Endothelial cell of umbilical vein (primary cell): ENCODE measurements around the gene CENPP. TPM values are rescaled to one million over a fixed set of nuclear protein-coding genes. Genes with fewer than 3 reads are reported as not detected.

Experiments used
- BruUV-seq: library from RNA; stranded (reverse); fragments of 400-500 nt; replicated peaks from 2 replicates; lab custom pipeline; 2021; lab: Mats Ljungman, UMichigan
- CTCF ChIA-PET: fragments of 300-600, 350-600 bp; sonication (Branson Sonifier 250); formaldehyde crosslinking; loops from one replicate; lab custom pipeline; 2021; ENCODE audit warnings: antibody characterized with exemption, inconsistent platforms; lab: Charles Lee
- POLR2A ChIA-PET: fragments of 300-600, 350-600 bp; sonication (Branson Sonifier 250); formaldehyde crosslinking; loops from one replicate; lab custom pipeline; 2021; ENCODE audit warnings: antibody characterized with exemption, inconsistent platforms; lab: Charles Lee
- DNase-seq: peaks from one replicate; pipeline ENCODE4 v3.0.0-alpha.2; 2011; ENCODE audit warnings: low read depth, low spot score
- FAIRE-seq: peaks from 2 replicates; lab custom pipeline; 2011; peaks lifted over from hg19 to GRCh38; lab: Jason Lieb, UNC
- H2AFZ ChIP-seq: 2 replicates; pipeline ENCODE4 v1.6.0; 2012; ENCODE audit warnings: low read depth, low read length, control low read depth, inconsistent platforms
- H3K27ac ChIP-seq: 2 replicates; pipeline ENCODE4 v1.5.1; 2011; ENCODE audit warnings: low read depth, mild to moderate bottlenecking, control low read depth, low read length, moderate library complexity; ENCODE audit not compliant: insufficient read depth
- H3K27me3 ChIP-seq, 2 experiments: 2 replicates each; pipeline versions ENCODE4 v1.6.0 to v1.6.1; 2011; ENCODE audit warnings: low read length in 2 of 2, mixed read lengths in 1 of 2; ENCODE audit not compliant: control insufficient read depth in 2 of 2, insufficient read depth in 2 of 2
- H3K36me3 ChIP-seq, 2 experiments: 2 replicates in 1 of 2; 3 replicates in 1 of 2; pipeline ENCODE4 v1.5.1; 2011; ENCODE audit warnings: low read length in 2 of 2, mild to moderate bottlenecking in 1 of 2, moderate library complexity in 1 of 2; ENCODE audit not compliant: control insufficient read depth in 2 of 2, insufficient read depth in 2 of 2; ENCODE audit errors: extremely low read depth in 1 of 2
- H3K4me1 ChIP-seq: 3 replicates; pipeline ENCODE4 v1.5.1; 2011; ENCODE audit warnings: mild to moderate bottlenecking, low read length; ENCODE audit not compliant: control insufficient read depth, insufficient read depth; ENCODE audit errors: extremely low read depth
- H3K4me2 ChIP-seq: 2 replicates; pipeline ENCODE4 v1.6.1; 2011; ENCODE audit warnings: low read length, control low read depth, mixed read lengths; ENCODE audit not compliant: insufficient read depth
- H3K4me3 ChIP-seq, 3 experiments: fragments of 200-600 bp in 1 of 3; sonication (generic), shearing (Covaris generic) in 1 of 3; replicated peaks in 1 of 3; 2 replicates each; pipeline ENCODE4 v1.5.1; 2011 to 2016; ENCODE audit warnings: control low read depth in 3 of 3, low read length in 3 of 3, mild to moderate bottlenecking in 2 of 3, inconsistent platforms in 1 of 3, low read depth in 1 of 3, moderate library complexity in 1 of 3; ENCODE audit not compliant: insufficient read depth in 1 of 3
- H3K79me2 ChIP-seq: 2 replicates; pipeline ENCODE4 v1.6.0; 2012; ENCODE audit warnings: low read length, inconsistent platforms; ENCODE audit not compliant: control insufficient read depth, insufficient read depth
- H3K9ac ChIP-seq: replicated peaks from 2 replicates; pipeline ENCODE3; 2011; ENCODE audit warnings: low read length, control low read depth; ENCODE audit not compliant: insufficient read depth; ENCODE audit errors: extremely low read depth
- H3K9me1 ChIP-seq: replicated peaks from 3 replicates; pipeline ENCODE4 v1.6.0; 2011; ENCODE audit warnings: mild to moderate bottlenecking, low read length; ENCODE audit not compliant: control insufficient read depth, insufficient read depth; ENCODE audit errors: extremely low read depth
- H3K9me3 ChIP-seq: replicated peaks from 2 replicates; pipeline ENCODE4 v1.5.1; 2012; ENCODE audit warnings: low read length, inconsistent platforms; ENCODE audit not compliant: control insufficient read depth, insufficient read depth
- H4K20me1 ChIP-seq: replicated peaks from 2 replicates; pipeline ENCODE3; 2011; ENCODE audit warnings: mild to moderate bottlenecking, low read length; ENCODE audit not compliant: control insufficient read depth, insufficient read depth; ENCODE audit errors: extremely low read depth
- CTCF ChIP-seq, 2 donors: IDR thresholded peaks; 1 replicate in 1 of 2; 2 replicates in 1 of 2; pipeline ENCODE4 v1.5.1; 2011; ENCODE audit warnings: low read length in 2 of 2, mild to moderate bottlenecking in 2 of 2, moderate library complexity in 2 of 2, control low read depth in 1 of 2, inconsistent platforms in 1 of 2, low read depth in 1 of 2; ENCODE audit not compliant: insufficient read depth in 1 of 2; ENCODE audit errors: extremely low read depth in 1 of 2
- EZH2 ChIP-seq: IDR thresholded peaks from 2 replicates; pipeline ENCODE4 v1.6.1; 2012; ENCODE audit warnings: borderline replicate concordance, low read depth, mild to moderate bottlenecking, moderate library complexity, low read length, inconsistent platforms; ENCODE audit not compliant: severe bottlenecking
- FOS ChIP-seq: IDR thresholded peaks from 2 replicates; pipeline ENCODE4 v1.6.1; 2011; ENCODE audit warnings: mild to moderate bottlenecking, low read length, moderate library complexity, borderline replicate concordance; ENCODE audit not compliant: insufficient read depth
- GATA2 ChIP-seq: IDR thresholded peaks from 2 replicates; pipeline ENCODE4 v1.7.0; 2011; ENCODE audit warnings: low read depth, mild to moderate bottlenecking, moderate library complexity, mixed read lengths, low read length; ENCODE audit not compliant: insufficient read length, insufficient read depth
- JUN ChIP-seq: IDR thresholded peaks from 2 replicates; pipeline ENCODE4 v1.6.1; 2011; ENCODE audit warnings: borderline replicate concordance, low read depth; ENCODE audit not compliant: insufficient read length, insufficient read depth
- MAX ChIP-seq: IDR thresholded peaks from 2 replicates; pipeline ENCODE4 v1.6.1; 2011; ENCODE audit not compliant: insufficient read depth, insufficient read length
- MYC ChIP-seq: IDR thresholded peaks from one replicate; pipeline ENCODE4 v1.6.1; 2011; ENCODE audit warnings: mild to moderate bottlenecking, low read depth, low read length
- POLR2A ChIP-seq: IDR thresholded peaks from 2 replicates; pipeline ENCODE4 v1.6.1; 2012; ENCODE audit warnings: low read depth, mild to moderate bottlenecking, control low read depth, low read length
- POLR2AphosphoS5 ChIP-seq: IDR thresholded peaks from 2 replicates; pipeline ENCODE4 v1.6.1; 2012; ENCODE audit warnings: low read depth, mild to moderate bottlenecking, control low read depth, low read length, moderate library complexity; ENCODE audit not compliant: insufficient read depth
- dilution Hi-C: fragments of 300-500 bp; cut with MboI; formaldehyde crosslinking; loops from one replicate; pipeline ENCODE4 v1.15.0; 2019; ENCODE audit warnings: low sequenced_read_pairs; ENCODE audit not compliant: extremely low pct_ligation_motif_present
- intact Hi-C: fragments of 100-400 bp; cut with micrococcal nuclease; formaldehyde crosslinking; loops from one replicate; pipeline ENCODE4 v1.10.0; 2022
- polyA plus RNA-seq, 4 experiments: library from polyadenylated mRNA; depleted of rRNA in 3 of 4; stranded (reverse) in 3 of 4; unstranded in 1 of 4; fragments of >200 nt; gene quantifications; 2 replicates each; pipeline versions ENCODE4 v1.2.1 to v1.2.3, GENCODE V29; 2011 to 2012; ENCODE audit warnings: missing spikeins in 1 of 4
- total RNA-seq: library from RNA; stranded (reverse); gene quantifications from 2 replicates; pipeline ENCODE4 v1.2.3, GENCODE V29; 2021

CENPP gene
- total and polyA plus RNA-seq, 2 donors (not counting 3 experiments of a cell fraction or from before 2014, with no cell fraction given): 1.2 to 12.0 TPM

GRCh38 chr9:92592537-92592936 is 266.8 kb downstream of the CENPP start:
- no peak for FAIRE-seq
- Histone ChIP-seq H3K4me1 (peaks cover 3% of the 10 kb centered on the region), H4K20me1 (no peaks in the 10 kb centered on the region), H3K9me1 (no peaks in the 10 kb centered on the region), H3K27me3 (no peaks in the 10 kb centered on the region), H3K4me2 (no peak overlapping the region), H3K36me3 (no peaks in the 10 kb centered on the region), H3K27ac (no peak overlapping the region), H3K9ac (no peak overlapping the region), H2AFZ (no peak overlapping the region), H3K4me3 (no peak overlapping the region), H3K79me2 (no peaks in the 10 kb centered on the region), H3K9me3 (no peaks in the 10 kb centered on the region)
- ChIA-PET CTCF (interaction anchor here (1.4 kb wide), 1 partner anchor 25 kb away, joined by 3 read pairs; no protein-coding TSS in a partner anchor), POLR2A (no interaction called here)
- TF ChIP-seq EZH2 (no peak), CTCF (IDR thresholded peaks at IDR 0.05; ENCODE audit: extremely low read depth in 1 of 2, insufficient read depth in 1 of 2, low read depth in 1 of 2, low read length in 2 of 2) (no peak), MYC (no peak), GATA2 (no peak), MAX (no peak), POLR2AphosphoS5 (no peak), JUN (no peak), POLR2A (no peak), FOS (no peak)
- dilution Hi-C loops (no loop called here), intact Hi-C loops (no loop called here)
- no TSS peak for BruUV-seq
- DNase-seq: no peak
